Mesenchymal stem cell (in vitro differentiated cells and primary cell): ENCODE results near the gene STK10.

Experiments
- DNase-seq: peaks from one replicate; pipeline ENCODE4 v3.0.0-alpha.2; 2013
- H2AFZ ChIP-seq: one replicate; pipeline ENCODE4 v1.6.1; 2013; ENCODE audit warnings: low read depth, mild to moderate bottlenecking, control low read depth, inconsistent platforms, low read length, moderate library complexity
- H2AK5ac ChIP-seq: 2 replicates; pipeline ENCODE4 v1.6.1; 2013; ENCODE audit warnings: low read length, moderate library complexity, mild to moderate bottlenecking, inconsistent platforms; ENCODE audit not compliant: severe bottlenecking
- H2BK120ac ChIP-seq: one replicate; pipeline ENCODE4 v1.6.1; 2013; ENCODE audit warnings: low read depth, mild to moderate bottlenecking, inconsistent platforms, low read length, moderate library complexity
- H2BK12ac ChIP-seq, 2 experiments: one replicate each; pipeline ENCODE4 v1.6.1; 2013; ENCODE audit warnings: inconsistent platforms in 2 of 2, low read length in 2 of 2, mild to moderate bottlenecking in 2 of 2, moderate library complexity in 2 of 2, control low read depth in 1 of 2
- H2BK15ac ChIP-seq: one replicate; pipeline ENCODE4 v1.6.1; 2013; ENCODE audit warnings: mild to moderate bottlenecking, low read depth, inconsistent platforms; ENCODE audit not compliant: poor library complexity, severe bottlenecking
- H2BK5ac ChIP-seq: 2 replicates; pipeline ENCODE4 v1.6.1; 2013; ENCODE audit warnings: low read depth, mild to moderate bottlenecking, low read length, control low read depth, inconsistent platforms; ENCODE audit not compliant: poor library complexity, severe bottlenecking
- H3K14ac ChIP-seq, 2 experiments: one replicate each; pipeline ENCODE4 v1.6.1; 2013; ENCODE audit warnings: inconsistent platforms in 2 of 2, low read length in 2 of 2, control low read depth in 1 of 2, mild to moderate bottlenecking in 1 of 2, moderate library complexity in 1 of 2
- H3K18ac ChIP-seq, 2 experiments: one replicate each; pipeline ENCODE4 v1.6.1; 2013; ENCODE audit warnings: inconsistent platforms in 2 of 2, low read length in 2 of 2, control low read depth in 1 of 2, low read depth in 1 of 2, mild to moderate bottlenecking in 1 of 2
- H3K23ac ChIP-seq, 2 experiments: one replicate each; pipeline ENCODE4 v1.6.1; 2013; ENCODE audit warnings: inconsistent platforms in 2 of 2, low read length in 2 of 2, mild to moderate bottlenecking in 2 of 2, moderate library complexity in 2 of 2, control low read depth in 1 of 2
- H3K27ac ChIP-seq: 2 replicates; pipeline ENCODE4 v1.5.1; 2013; ENCODE audit warnings: mild to moderate bottlenecking, moderate library complexity, low read length, control low read depth, inconsistent platforms; ENCODE audit not compliant: poor library complexity, severe bottlenecking
- H3K27me3 ChIP-seq, 2 experiments: 2 replicates each; pipeline versions ENCODE4 v1.6.1 to v1.7.0; 2013; ENCODE audit warnings: low read length in 2 of 2, mild to moderate bottlenecking in 2 of 2, moderate library complexity in 2 of 2, control low read depth in 1 of 2, inconsistent platforms in 1 of 2; ENCODE audit not compliant: control insufficient read depth in 1 of 2, insufficient read depth in 1 of 2
- H3K36me3 ChIP-seq, 2 experiments: 2 replicates each; pipeline versions ENCODE4 v1.6.1 to v1.7.0; 2013; ENCODE audit warnings: low read length in 2 of 2, control low read depth in 1 of 2, inconsistent platforms in 1 of 2, low read depth in 1 of 2, mild to moderate bottlenecking in 1 of 2; ENCODE audit not compliant: insufficient read depth in 2 of 2, control insufficient read depth in 1 of 2
- H3K4ac ChIP-seq, 2 experiments: one replicate each; pipeline ENCODE4 v1.6.1; 2013; ENCODE audit warnings: inconsistent platforms in 2 of 2, low read length in 2 of 2, mild to moderate bottlenecking in 2 of 2, moderate library complexity in 2 of 2, control low read depth in 1 of 2, low read depth in 1 of 2
- H3K4me1 ChIP-seq: 2 replicates; pipeline ENCODE4 v1.6.1; 2013; ENCODE audit warnings: low read depth, low read length, control low read depth; ENCODE audit not compliant: control insufficient read depth, insufficient read depth
- H3K4me2 ChIP-seq: 2 replicates; pipeline ENCODE4 v1.6.1; 2013; ENCODE audit warnings: low read length, mild to moderate bottlenecking, inconsistent platforms; ENCODE audit not compliant: poor library complexity, severe bottlenecking
- H3K4me3 ChIP-seq, 2 experiments: 2 replicates each; pipeline versions ENCODE4 v1.5.1 to v1.7.0; 2013; ENCODE audit warnings: low read length in 2 of 2, mild to moderate bottlenecking in 2 of 2, control low read depth in 1 of 2, low read depth in 1 of 2; ENCODE audit not compliant: insufficient read depth in 1 of 2
- H3K79me1 ChIP-seq: replicated peaks from 2 replicates; pipeline ENCODE4 v1.6.1; 2013; ENCODE audit warnings: mild to moderate bottlenecking, control low read depth, low read length, inconsistent platforms; ENCODE audit not compliant: poor library complexity, severe bottlenecking
- H3K9ac ChIP-seq: 2 replicates; pipeline ENCODE4 v1.7.0; 2013; ENCODE audit warnings: mild to moderate bottlenecking, low read length, moderate library complexity
- H3K9me3 ChIP-seq: 2 replicates; pipeline ENCODE4 v1.7.0; 2013; ENCODE audit warnings: mild to moderate bottlenecking, low read length; ENCODE audit not compliant: control insufficient read depth
- H4K8ac ChIP-seq: one replicate; pipeline ENCODE4 v1.6.1; 2013; ENCODE audit warnings: inconsistent platforms, mild to moderate bottlenecking, low read length, moderate library complexity
- H4K91ac ChIP-seq: one replicate; pipeline ENCODE4 v1.6.1; 2013; ENCODE audit warnings: mild to moderate bottlenecking, low read length, inconsistent platforms
- WGBS: methylation state at CpG from one replicate; pipeline ENCODE4 v1.1.7; 2013; ENCODE audit warnings: mixed read lengths; 5-methylcytosine and 5-hydroxymethylcytosine counted together

The STK10 gene

GRCh38 chr5:172101547-172102217, 86.3 kb downstream of the STK10 start:
- Histone ChIP-seq H3K9me3 (no peaks in the 10 kb centered on the region), H2AK5ac (peak overlapping the region; percentile 93), H2BK12ac (peak overlapping the region; percentile 86 to 96), H3K4me1 (peaks cover 35% of the 10 kb centered on the region), H2BK15ac (peak overlapping the region; percentile 65), H3K23ac (no peak overlapping the region), H3K9ac (no peak overlapping the region), H3K4ac (peak overlapping the region; percentile 77 to 92), H4K91ac (peak overlapping the region; percentile 65), H2AFZ (no peak overlapping the region), H3K4me3 (no peak overlapping the region), H3K27ac (no peak overlapping the region), H3K27me3 (no peaks in the 10 kb centered on the region), H3K36me3 (peaks cover 58 to 62% of the 10 kb centered on the region in 2 experiments), H4K8ac (peak overlapping the region; percentile 67), H3K4me2 (no peak overlapping the region), H3K79me1 (peaks cover 27% of the 10 kb centered on the region), H2BK120ac (peak overlapping the region; percentile 65), H3K18ac (peak overlapping the region; percentile 91 to 95), H3K14ac (peak overlapping the region in 1 of 2 experiments; percentile 93), H2BK5ac (no peak overlapping the region)
- DNase-seq, result no peak
- WGBS, result 94% methylated on average over 14 of the region's 14 CpGs

- Histone ChIP-seq H3K27me3 (no peaks in the 10 kb centered on the region), H2AFZ (no peak overlapping the region), H2BK15ac (no peak overlapping the region), H3K18ac (no peak overlapping the region), H3K4me2 (no peak overlapping the region), H4K91ac (no peak overlapping the region), H3K9me3 (no peaks in the 10 kb centered on the region), H3K79me1 (peaks cover 31% of the 10 kb centered on the region), H2BK5ac (no peak overlapping the region), H3K23ac (no peak overlapping the region), H3K36me3 (peaks cover 52 to 53% of the 10 kb centered on the region in 2 experiments), H3K14ac (no peak overlapping the region), H2BK12ac (no peak overlapping the region), H2AK5ac (no peak overlapping the region), H3K4me1 (peaks cover 27% of the 10 kb centered on the region), H3K4ac (no peak overlapping the region), H4K8ac (no peak overlapping the region), H3K27ac (no peak overlapping the region), H3K9ac (no peak overlapping the region), H2BK120ac (no peak overlapping the region), H3K4me3 (no peak overlapping the region)
- DNase-seq, result no peak
- WGBS, result 96% methylated on average over 4 of the region's 4 CpGs
Measured at GRCh38 chr5:172098883-172099282, 89.1 kb downstream of the STK10 start.

- Histone ChIP-seq H2BK120ac (no peak overlapping the region), H3K4me3 (no peak overlapping the region), H3K4me2 (no peak overlapping the region), H3K18ac (peak overlapping the region; percentile 5 to 7), H4K91ac (peak overlapping the region; percentile 29), H2BK15ac (no peak overlapping the region), H3K23ac (peak overlapping the region in 1 of 2 experiments; percentile 2), H2BK12ac (peak overlapping the region in 1 of 2 experiments; percentile 11), H3K27ac (no peak overlapping the region), H3K4ac (no peak overlapping the region), H2AK5ac (no peak overlapping the region), H3K4me1 (peaks cover 23% of the 10 kb centered on the region), H3K9me3 (no peaks in the 10 kb centered on the region), H3K14ac (no peak overlapping the region), H3K9ac (no peak overlapping the region), H3K36me3 (peaks cover 56 to 58% of the 10 kb centered on the region in 2 experiments), H2BK5ac (no peak overlapping the region), H2AFZ (no peak overlapping the region), H4K8ac (no peak overlapping the region), H3K27me3 (no peaks in the 10 kb centered on the region), H3K79me1 (peaks cover 33% of the 10 kb centered on the region)
- WGBS, result 54% methylated on average over 6 of the region's 6 CpGs
- DNase-seq, result no peak
Measured at GRCh38 chr5:172098046-172098445, 90.0 kb downstream of the STK10 start.

- no peak overlapping the region for H3K14ac ChIP-seq
- no peak overlapping the region for H3K27ac ChIP-seq
- WGBS, result 64% methylated on average over 14 of the region's 14 CpGs
Measured at GRCh38 chr5:172097356-172097755, 90.7 kb downstream of the STK10 start.

More at GRCh38 chr5:172097356-172097755, 90.7 kb downstream of the STK10 start:
- Histone ChIP-seq H3K27me3 (no peaks in the 10 kb centered on the region), H3K4ac (no peak overlapping the region), H3K4me1 (peaks cover 19% of the 10 kb centered on the region), H3K36me3 (peaks cover 61% of the 10 kb centered on the region in 2 experiments), H2BK12ac (no peak overlapping the region), H3K9ac (no peak overlapping the region), H3K4me2 (no peak overlapping the region), H4K91ac (peak overlapping the region; percentile 32), H3K18ac (peak overlapping the region in 1 of 2 experiments; percentile 91), H3K23ac (no peak overlapping the region), H2BK15ac (no peak overlapping the region), H4K8ac (peak overlapping the region; percentile 91), H3K4me3 (no peak overlapping the region), H3K9me3 (no peaks in the 10 kb centered on the region), H2AFZ (no peak overlapping the region), H2BK120ac (no peak overlapping the region), H2AK5ac (no peak overlapping the region), H2BK5ac (no peak overlapping the region), H3K79me1 (peaks cover 32% of the 10 kb centered on the region)
- peak; percentile 64 for DNase-seq
